ENCODE results near the gene HOXC13.

Gene HOXC13

DNA sequence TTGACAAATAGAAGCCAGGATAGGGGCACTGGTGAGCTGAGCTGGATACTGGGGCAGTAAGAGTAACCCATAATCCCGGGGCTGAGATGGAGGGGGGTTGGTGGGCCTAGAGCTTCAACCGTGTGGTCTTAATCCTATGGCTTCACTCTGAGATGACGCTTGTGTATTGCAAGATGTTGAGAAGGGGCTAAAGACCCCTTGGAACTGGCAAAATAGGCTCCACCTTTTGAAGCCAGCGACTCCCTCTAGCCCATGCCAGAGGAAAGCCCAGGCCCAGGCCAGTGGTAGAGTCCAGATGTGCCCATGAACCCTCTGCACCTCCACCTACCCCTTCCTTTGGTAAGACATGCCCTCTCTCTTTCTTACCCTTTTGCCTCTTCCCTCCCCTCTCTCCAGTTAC, 20.7 kb downstream of the HOXC13 start:
- no peak for DNase-seq (ENCODE audit: low spot score)
- in situ Hi-C loops (cut with MboI; ENCODE audit: low sequenced_read_pairs, unreplicated experiment) = no loop called here
- TF ChIP-seq CTCF (IDR thresholded peaks at IDR 0.05; ENCODE audit: borderline replicate concordance, control extremely low read depth, extremely low read depth, insufficient read depth, missing control alignments) = no peak

- no peak for TF ChIP-seq CTCF (IDR thresholded peaks at IDR 0.05; ENCODE audit: borderline replicate concordance, control extremely low read depth, extremely low read depth, insufficient read depth, missing control alignments)
- in situ Hi-C loops (cut with MboI; ENCODE audit: low sequenced_read_pairs, unreplicated experiment) = no loop called here
- no peak for DNase-seq (ENCODE audit: low spot score)
Measured at GRCh38 chr12:53960187-53961024, 21.8 kb downstream of the HOXC13 start.

- no peak for TF ChIP-seq CTCF (IDR thresholded peaks at IDR 0.05; ENCODE audit: borderline replicate concordance, control extremely low read depth, extremely low read depth, insufficient read depth, missing control alignments)
- in situ Hi-C loops (cut with MboI; ENCODE audit: low sequenced_read_pairs, unreplicated experiment) = no loop called here
Measured at GRCh38 chr12:53961025-53961761, 22.6 kb downstream of the HOXC13 start.

DNA sequence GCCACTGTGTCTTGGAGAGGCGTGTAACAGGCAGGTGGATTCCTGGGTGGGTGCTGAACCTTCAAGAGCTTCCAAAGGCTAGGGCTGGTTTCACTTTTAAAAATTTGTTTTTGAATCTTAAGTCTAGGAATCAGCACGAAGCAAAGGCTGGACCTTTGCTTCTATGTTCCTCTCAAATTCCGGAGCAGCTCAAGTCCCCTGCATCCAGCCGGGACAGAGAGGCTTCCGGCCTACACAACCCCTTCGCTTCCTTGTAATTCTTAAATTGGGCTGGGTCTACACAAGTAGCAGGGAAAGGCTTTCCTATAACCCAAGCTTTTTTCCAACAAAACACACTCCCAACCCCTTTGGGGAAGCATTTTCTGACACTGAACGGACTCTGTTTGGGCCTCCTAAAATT, 24.4 kb downstream of the HOXC13 start:
- in situ Hi-C loops (cut with MboI; ENCODE audit: low sequenced_read_pairs, unreplicated experiment) = no loop called here
- no peak for DNase-seq (ENCODE audit: low spot score)
- TF ChIP-seq CTCF (IDR thresholded peaks at IDR 0.05; ENCODE audit: borderline replicate concordance, control extremely low read depth, extremely low read depth, insufficient read depth, missing control alignments) = no peak

More at GRCh38 chr12:53961025-53961761, 22.6 kb downstream of the HOXC13 start:
- DNase-seq (ENCODE audit: low spot score) = no peak

DNA sequence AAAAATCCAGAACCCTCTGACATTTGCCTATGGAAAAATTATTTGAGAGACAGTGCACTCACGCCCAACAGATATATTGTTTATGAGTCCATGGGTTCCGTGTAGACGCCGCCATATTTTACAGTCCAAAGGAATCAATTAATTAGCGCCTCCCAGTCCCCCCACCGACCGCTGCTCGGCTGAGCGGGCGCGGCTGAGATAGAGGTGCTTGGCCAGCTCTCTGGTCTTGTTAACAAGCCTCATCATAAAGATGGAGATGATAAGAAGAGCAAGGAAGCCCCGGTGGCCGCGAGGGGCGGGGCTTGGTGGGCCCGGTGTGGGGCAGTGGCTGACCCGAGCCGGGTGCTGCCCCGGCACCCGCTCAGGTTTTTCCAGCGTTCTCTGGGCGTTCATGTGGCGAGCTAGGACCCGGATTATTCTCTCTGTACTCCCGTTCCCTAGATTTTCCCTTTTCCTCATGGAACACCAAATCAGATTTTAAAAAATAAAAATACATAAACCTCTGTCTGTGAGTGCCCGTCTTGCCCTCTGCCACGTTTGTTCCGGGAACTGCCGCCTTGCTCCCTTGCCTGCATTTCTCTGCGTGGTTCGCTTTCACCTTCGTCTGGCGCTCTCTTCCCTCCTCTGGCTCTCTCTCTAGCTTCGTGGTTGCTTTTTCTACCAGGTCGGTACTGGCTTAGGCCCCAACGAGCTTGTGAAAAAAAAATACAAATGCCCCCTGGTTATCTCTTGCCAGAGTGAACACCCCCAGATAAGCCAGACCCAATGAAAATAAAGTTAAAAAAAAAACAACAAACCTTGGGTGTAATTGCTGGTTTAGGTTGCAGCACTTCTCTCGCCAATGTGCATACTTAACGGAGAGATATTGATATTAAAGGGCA, 25.0 kb downstream of the HOXC13 start:
- TF ChIP-seq CTCF (IDR thresholded peaks at IDR 0.05; ENCODE audit: borderline replicate concordance, control extremely low read depth, extremely low read depth, insufficient read depth, missing control alignments) = no peak
- DNase-seq (ENCODE audit: low spot score) = no peak
- in situ Hi-C loops (cut with MboI; ENCODE audit: low sequenced_read_pairs, unreplicated experiment) = no loop called here

GRCh38 chr12:53964315-53964713, 25.7 kb downstream of the HOXC13 start:
- DNase-seq (ENCODE audit: low spot score) = no peak
- TF ChIP-seq CTCF (IDR thresholded peaks at IDR 0.05; ENCODE audit: borderline replicate concordance, control extremely low read depth, extremely low read depth, insufficient read depth, missing control alignments) = no peak
- in situ Hi-C loops (cut with MboI; ENCODE audit: low sequenced_read_pairs, unreplicated experiment) = no loop called here

All from GM13976 (cell line).